Breast epithelium (tissue), 3 donors: ENCODE results near the gene TLX3.

Experiments
- CTCF ChIP-seq, 3 donors: fragments of 450-650 bp; IDR thresholded peaks; one replicate each; pipeline ENCODE4 v1.5.1; 2016 to 2017; ENCODE audit warnings: antibody characterized with exemption in 3 of 3, mild to moderate bottlenecking in 3 of 3, moderate library complexity in 3 of 3
- POLR2A ChIP-seq: fragments of 450-650 bp; IDR thresholded peaks from one replicate; pipeline ENCODE4 v1.6.1; 2016; ENCODE audit warnings: antibody characterized with exemption, mild to moderate bottlenecking, moderate library complexity

GRCh38 chr5:171306166-171306565, 2.9 kb upstream of the TLX3 start:
- TF ChIP-seq CTCF (IDR thresholded peaks at IDR 0.05) (no peak), POLR2A (no peak)
